Measurements from ENCODE around the gene SNAP25. TPM values are rescaled to one million over a fixed set of nuclear protein-coding genes. Genes with fewer than 3 reads are reported as not detected.

Gene SNAP25
- total RNA-seq, 1 donor, result 0.27 TPM

DNA sequence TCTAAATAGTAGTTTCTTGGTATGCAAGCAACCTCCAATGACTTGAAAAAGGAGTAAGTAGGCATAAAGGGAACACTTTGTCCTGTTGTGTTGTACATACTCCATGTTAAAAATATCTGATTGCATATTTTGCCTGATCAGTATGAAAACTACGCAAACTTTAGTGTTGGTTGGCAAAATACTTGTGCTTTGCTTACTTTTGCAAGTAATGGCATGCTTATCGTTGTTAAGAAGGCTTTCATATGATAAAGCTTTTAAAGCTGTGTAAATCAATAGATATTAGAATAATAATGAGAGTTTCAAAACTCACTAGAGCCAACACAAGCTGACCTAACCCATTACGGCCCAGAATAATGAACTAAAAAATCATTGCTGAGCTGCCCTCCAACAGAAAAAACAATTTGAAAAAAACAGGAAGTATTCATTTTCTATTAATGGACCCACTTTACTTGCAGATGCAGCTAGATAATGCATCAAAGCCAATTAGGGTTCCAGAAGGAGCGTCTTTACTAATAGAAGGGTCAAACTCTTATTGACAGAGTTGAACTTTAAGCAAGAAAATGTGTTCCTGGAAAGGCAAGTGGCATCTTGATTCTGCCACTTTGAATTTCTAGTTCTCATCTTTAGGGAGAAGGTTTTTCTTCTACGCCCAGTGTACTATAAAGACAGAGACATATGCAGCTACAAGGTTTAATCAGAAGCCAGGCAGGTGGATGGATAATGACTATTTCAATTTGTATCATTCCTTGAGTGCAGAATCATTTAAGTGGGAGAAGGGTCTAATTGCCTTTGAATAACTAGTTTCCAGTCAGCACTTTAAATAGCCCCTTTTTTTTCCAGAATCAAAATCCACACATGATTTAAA, 82.2 kb downstream of the SNAP25 start:
- no peak for DNase-seq (ENCODE audit: low read depth in 2 of 3, low spot score in 2 of 3)

DNA sequence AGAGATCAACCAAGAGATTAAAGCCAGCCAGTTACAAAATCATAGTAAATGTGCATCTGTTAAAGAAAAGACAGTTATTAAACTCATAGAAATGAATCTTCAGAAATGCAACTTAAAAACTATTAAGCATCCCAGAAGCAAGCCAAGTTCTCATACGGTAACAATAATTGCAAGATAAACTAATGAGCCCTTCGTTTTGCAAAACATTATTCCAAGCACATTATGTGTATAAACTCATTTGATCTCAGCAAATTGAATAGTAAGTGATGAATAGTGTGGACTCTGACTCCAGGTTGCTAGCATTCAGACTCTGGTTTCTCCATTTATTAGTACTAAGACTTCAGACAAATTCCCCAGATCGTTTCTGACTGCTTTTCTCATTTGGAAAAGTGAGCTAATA, 85.2 kb downstream of the SNAP25 start:
- no peak for DNase-seq (ENCODE audit: low read depth in 2 of 3, low spot score in 2 of 3)

DNA sequence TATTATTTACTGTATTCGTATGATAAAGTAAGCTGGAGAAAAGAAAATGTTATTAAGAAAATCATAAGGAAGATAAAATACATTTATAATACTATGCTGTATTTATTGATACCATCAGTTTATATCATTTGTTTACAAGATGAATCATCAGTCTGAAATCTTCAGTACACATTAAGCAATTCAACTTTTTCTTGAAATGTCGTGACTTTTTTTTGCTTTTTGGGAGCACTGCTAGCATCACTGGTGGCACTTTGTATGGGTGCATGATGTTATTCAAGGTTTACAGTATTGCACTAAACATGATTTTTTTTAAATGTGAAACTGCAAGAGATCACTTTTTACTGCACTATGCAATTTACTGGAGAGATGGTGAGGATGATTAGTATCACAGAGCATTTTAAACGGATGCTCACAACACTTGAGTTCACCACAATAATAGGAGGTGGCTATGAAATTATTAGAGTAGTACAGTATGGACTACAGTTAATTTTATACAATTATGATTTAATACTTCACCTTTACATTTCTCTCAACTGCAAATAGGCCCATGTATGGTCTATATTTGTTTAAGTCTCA, 85.9 kb downstream of the SNAP25 start:
- no peak for DNase-seq (ENCODE audit: low read depth in 2 of 3, low spot score in 2 of 3)

DNA sequence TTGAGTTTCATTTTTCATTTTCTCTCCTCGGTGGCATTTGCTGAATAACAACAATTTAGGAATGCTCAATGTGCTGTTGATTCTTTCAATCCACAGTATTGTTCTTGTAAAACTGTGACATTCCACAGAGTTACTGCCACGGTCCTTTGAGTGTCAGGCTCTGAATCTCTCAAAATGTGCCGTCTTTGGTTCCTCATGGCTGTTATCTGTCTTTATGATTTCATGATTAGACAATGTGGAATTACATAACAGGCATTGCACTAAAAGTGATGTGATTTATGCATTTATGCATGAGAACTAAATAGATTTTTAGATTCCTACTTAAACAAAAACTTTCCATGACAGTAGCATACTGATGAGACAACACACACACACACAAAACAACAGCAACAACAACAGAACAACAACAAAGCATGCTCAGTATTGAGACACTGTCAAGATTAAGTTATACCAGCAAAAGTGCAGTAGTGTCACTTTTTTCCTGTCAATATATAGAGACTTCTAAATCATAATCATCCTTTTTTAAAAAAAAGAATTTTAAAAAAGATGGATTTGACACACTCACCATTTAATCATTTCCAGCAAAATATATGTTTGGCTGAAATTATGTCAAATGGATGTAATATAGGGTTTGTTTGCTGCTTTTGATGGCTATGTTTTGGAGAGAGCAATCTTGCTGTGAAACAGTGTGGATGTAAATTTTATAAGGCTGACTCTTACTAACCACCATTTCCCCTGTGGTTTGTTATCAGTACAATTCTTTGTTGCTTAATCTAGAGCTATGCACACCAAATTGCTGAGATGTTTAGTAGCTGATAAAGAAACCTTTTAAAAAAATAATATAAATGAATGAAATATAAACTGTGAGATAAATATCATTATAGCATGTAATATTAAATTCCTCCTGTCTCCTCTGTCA, 88.1 kb downstream of the SNAP25 start:
- DNase-seq (ENCODE audit: low read depth in 2 of 3, low spot score in 2 of 3), result peak in 2 of 3 donors; percentile 54 to 82

DNA sequence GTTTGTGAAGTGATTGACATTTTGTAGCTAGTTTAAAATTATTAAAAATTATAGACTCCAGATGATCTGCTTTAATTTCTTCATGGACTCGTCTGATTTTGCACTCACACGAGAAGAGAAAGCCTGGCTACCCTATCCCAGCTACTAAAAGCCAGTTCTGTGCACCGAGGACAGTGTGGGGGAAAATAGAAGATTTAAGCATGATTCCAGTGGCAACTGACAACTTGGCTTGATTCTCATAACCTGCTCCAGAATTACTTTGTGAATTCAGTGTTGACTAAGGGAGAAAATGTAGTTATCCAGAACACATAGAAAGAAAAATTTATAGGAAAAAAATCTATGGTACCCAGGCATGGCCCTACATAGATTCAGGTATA, 88.7 kb downstream of the SNAP25 start:
- no peak for DNase-seq (ENCODE audit: low read depth in 2 of 3, low spot score in 2 of 3)

DNA sequence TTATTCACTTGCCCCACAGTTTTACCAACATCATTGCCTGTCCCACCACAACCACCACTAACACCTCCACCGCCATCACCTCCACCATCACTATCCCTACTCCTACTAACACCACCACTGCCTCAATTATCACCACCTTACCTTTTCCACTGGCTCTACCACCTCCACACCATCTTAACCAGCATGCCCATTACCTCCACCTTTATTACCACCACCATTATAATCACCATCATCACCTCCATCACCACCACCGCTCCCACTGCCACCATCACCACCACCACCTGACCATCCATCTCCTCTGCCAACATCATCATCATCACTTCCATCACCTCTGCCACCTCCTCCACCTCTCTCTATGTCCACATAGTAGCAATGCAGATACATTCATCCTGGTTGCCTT, 90.0 kb downstream of the SNAP25 start:
- no peak for DNase-seq (ENCODE audit: low read depth in 2 of 3, low spot score in 2 of 3)

DNA sequence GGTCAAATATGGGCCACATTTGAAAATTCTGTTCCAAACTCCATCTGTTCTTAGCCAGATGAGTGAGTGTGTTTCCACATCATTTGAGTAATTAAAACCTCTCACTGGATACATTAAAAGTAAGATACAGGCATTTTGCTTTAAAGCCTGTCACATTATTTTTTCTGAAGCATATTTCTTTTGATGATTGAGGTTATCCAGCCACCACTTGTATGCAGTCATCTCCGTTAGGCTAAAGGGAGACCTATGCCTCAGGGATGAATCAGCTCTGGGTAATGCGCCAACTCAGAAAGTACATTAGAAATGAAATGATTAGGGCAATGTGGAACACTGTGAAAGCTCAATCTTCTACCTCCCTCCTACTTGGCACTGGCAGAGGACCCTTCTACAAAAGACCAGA, 90.7 kb downstream of the SNAP25 start:
- no peak for DNase-seq (ENCODE audit: low read depth in 2 of 3, low spot score in 2 of 3)

DNA sequence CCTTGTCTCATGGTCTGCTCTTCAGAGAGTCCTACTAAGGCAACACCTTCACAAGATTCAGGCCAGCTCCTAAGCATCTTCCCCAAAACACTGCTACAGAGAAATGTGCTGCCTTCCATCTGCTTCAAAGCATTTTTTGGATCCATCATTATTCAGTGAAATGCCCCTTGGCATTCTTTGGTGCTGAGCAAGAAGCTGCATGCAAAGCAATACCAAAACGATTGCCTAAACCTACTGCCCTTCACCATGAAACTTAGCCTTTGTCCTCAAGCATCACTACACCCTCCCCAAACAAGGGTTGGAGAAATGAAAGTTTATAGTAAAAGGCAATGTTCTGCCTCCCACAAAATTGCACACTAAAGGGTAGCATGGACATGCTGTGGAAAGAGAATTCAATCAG, 93.5 kb downstream of the SNAP25 start:
- DNase-seq (ENCODE audit: low read depth in 2 of 3, low spot score in 2 of 3), result no peak

DNA sequence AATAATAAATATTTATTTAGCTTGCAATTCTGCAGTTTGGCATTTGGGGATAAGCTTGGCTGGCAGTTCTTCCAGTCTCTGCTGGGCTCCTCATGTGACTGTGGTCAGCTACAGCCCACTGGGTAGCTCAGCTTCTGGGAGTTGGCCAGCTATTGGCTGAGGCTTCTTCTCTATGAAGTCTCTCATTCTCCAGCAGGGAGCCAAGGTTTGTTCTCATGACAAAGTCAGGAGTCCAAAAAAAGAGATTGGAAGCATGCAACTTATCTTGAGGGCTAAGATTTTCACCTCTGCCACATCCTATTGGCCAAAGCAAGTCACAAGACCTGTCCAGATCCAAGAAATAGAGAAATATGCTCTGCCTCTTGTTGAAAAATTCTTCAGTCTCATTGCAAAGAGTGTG, 94.6 kb downstream of the SNAP25 start:
- no peak for DNase-seq (ENCODE audit: low read depth in 2 of 3, low spot score in 2 of 3)

DNA sequence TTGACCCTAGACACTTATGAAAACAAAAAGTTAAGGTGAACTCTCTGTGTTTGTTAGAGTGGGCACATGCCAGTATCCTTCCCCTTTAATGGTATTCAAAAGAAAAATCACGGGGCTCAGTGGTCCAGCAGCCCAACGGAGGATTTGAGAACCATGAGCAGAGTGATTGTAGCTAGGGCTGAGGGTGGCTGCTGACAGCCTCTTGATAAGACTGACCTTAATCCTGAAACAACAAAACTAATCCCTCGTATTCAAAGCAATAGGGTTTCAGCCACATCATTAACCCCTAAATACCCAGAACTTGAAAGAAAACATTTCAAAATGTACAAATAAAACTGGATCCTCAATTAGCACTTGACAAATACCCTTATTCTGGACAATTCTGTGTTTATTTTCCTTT, 95.1 kb downstream of the SNAP25 start:
- DNase-seq (ENCODE audit: low read depth in 2 of 3, low spot score in 2 of 3), result no peak

DNA sequence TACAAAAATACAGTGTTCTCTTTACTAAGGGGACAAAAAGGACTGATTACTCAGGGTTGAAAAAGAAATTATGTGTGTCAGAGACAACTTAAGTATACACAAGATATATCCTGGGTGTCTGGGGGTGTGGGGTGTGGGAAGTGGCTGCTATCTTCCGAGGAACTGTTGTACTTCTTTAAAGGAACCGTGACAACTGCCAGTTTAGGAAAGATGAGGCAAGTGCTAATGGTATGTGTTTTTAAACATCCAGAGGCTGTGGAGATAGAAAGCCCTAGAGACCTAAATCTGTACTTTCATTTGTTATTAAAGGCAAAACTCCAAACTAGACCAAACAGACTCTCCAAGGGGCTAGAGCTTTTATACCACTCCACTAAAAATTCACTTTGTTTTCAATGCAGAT, 95.6 kb downstream of the SNAP25 start:
- no peak for DNase-seq (ENCODE audit: low read depth in 2 of 3, low spot score in 2 of 3)

DNA sequence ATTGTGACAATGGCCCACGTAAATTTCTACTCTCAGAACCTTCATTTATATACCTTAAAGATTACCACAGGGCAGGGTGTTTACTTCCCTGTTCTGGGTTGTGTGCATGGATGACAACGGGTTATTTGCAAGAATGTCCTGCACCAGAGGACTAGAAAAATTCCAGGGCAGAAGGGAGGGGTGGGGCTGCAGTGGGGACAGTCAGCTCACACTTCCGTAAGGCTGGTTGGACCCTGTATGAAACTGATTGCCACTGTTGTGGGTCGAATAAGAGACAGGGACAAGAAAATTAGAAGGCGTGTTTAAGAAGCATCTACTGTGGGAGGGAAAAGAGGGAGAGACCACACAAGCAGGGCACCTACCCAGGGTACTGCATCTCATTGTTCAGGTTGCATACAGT, 96.5 kb downstream of the SNAP25 start:
- DNase-seq (ENCODE audit: low read depth in 2 of 3, low spot score in 2 of 3), result no peak

DNA sequence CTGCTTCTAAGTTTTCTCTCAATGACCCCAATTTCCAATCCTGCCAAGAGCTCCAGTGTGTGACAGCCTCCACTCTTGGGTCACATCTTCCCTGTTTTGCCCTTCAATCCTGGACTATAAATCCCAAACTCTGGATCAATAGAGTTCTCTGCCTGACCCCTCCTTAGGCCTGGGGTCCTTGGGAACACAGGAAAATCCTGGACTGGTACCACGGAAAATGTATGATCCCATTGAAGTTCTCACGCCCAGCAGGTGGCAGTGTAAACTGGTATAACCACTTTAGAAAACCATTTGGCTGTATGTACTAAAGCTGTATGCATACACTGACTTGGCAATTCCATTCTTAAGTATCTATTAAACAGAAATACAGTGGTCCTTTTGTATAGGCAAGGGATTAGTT, 98.0 kb downstream of the SNAP25 start:
- DNase-seq (ENCODE audit: low read depth in 2 of 3, low spot score in 2 of 3), result no peak

DNA sequence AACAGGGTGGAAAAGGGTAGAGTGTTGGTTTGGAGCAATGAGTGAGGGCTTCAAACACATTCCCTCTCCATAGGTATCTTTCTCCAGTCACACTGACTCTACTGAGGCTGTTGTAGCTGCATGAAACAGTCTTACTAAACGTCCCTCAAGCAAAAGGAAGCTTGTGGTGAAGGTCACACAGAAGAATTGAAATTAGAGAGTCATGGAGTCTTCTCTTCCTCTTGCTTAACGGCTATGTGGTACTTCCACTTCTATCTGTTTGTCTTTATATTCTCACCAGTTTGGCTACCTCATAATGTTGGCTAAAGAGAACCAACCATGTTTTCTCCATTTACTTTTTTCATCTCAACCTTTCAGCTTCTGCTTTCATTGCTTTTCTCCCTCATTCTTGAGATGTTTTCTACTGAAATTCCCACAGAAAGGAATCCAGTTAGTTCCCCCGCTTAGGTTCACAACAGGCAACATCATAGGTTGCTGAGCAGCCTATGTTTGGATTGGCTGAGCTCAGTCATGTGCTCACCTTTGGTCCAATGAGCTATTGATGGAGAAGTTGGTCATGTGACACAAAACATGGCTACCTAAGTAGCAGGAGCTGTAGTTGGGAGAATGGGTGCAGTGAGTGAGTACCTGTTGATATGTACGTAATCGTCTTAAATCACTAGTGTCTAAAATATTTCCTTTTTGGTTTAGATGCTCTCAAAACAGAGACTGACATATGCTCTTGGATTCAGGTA, 99.8 kb downstream of the SNAP25 start:
- DNase-seq (ENCODE audit: low read depth in 2 of 3, low spot score in 2 of 3), result peak in 1 of 3 donors; percentile 44

DNA sequence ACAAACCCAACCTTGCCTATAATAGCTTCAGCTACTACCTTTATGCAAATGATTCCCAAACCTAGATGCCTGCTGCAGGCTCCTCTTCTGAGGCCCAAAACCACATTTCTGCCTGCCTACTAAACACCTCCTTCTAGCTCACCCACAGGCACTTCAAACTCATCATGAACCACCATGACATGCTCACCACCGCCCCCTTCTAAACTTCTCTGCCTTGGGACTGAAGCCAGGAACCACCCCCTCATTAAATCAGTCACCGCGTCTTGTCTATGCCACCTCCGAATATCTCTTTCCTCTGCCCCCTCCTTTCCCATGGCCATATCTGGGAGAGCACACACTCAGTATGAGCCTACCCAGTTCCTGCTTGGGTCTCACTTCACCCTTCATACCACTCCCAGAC, 101.2 kb downstream of the SNAP25 start:
- DNase-seq (ENCODE audit: low read depth in 2 of 3, low spot score in 2 of 3), result peak in 1 of 3 donors; percentile 17

DNA sequence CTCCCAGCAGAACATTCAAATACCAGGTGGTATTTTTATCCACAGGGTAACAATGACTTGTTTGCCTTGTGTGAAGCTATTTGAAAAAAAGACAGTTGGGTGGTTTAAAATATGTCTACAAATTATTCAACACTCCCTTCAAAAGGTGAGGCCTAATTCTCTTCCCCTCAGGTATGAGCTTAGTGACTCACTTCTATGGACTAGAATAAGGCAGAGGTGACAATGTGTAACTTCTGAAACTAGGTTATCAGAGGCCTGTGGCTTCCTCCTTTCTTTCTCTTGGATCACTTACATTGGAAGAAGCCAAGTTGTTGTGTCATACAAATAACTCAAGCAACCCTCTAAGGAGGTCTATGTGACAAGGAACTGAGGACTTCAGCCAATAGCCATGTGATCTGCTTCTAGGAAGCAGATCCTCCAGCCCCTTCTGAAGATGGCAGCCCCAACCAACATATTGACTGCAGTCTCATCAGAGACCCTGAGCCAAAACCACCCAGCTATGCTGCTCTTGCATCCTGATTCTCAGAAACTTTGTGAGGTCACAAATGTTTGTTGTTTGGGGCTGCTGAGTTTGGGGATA, 102.6 kb downstream of the SNAP25 start:
- DNase-seq (ENCODE audit: low read depth in 2 of 3, low spot score in 2 of 3), result no peak

DNA sequence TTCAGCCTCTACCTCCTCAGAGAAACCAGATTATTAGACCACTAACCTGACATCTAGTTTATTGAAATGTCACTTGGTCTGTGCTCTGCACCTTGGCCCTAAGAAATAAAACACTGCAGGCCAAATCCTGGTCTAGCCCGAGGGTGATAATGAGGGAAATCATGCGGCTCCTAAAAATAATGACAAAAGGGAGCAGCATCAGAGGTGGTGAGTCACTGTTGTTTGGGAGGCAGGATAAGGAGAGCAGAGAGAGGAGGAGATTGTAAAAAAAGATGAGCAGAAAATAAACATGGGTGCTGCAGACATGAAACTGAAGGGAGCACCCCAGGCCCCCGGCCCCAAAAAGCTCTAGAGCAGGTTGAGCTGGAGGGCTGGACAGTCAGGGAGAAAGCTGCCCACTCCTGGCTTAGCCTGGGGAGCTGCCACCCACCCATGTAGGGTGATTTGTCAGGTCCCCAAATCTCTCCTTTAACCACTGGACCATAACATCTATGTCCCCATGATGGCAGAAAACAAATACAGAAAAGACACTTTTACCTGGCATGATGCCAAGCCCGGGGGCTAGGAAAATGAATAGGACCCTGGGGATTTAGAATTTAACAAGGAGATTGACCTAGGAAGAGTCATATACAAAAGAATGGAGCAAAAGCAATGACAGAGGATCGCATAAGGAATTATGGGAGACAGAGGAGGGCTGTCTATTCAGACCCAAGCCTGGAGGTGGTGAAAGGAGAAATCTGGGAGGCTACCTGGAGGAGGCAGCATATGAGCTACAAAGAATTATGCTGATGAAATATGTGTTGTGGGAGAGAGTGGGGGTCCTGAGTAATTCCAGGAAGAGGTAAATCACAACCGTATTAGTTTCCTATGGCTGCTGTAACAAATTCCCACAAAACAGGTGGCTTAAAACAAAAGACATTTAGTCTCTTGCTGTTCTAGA, 103.7 kb downstream of the SNAP25 start:
- DNase-seq (ENCODE audit: low read depth in 2 of 3, low spot score in 2 of 3), result no peak

DNA sequence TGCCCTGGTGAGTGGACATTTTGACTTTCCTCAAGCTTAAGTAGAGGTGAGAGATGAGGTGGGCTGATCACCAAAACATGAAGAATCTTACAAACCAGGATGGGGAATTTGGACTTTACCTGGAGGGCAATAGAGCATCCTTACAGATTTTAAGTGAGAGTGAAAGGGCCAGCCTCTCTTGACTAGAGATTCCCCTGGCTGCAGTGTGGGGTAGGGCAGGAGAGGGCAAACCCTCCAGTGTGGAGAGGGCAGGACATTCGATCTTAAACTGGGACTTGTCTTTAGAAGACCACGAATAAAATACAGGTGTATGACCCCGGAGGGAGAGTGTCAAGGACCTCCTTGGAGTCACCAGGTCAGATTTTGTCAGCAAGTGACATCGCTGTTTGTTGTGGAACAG, 105.1 kb downstream of the SNAP25 start:
- DNase-seq (ENCODE audit: low read depth in 2 of 3, low spot score in 2 of 3), result no peak

DNA sequence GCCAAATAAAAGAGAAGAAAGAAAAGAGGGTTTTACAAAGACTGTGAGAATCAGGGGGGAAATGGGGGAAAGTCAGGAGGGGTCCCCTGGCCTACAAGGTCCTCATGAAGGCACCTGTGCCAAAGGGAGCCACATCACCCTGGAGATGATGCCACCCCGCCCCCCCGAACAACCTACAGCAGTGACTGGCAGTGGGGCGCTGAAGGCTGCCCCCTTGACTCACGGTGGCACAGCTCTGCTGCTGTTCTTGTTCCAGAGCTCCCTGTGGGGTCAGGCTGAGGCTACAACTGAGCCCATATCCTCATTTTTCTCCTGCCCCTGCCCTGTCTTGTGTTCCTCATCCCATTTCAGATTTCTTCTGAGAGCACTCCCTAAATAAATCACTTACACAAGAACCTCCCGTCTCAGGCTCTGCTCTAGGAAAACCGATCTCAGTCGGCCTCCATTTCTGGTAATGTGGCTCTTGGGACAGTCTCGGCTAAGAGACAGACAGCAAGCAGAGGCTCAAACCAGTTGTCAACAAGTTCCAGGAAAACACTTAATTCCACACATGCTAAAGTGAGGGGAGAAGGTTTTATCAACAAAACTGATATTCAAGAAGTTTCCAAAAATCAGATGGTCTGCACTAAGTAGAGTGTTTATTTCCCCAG, 105.7 kb downstream of the SNAP25 start:
- DNase-seq (ENCODE audit: low read depth in 2 of 3, low spot score in 2 of 3), result no peak

All from hematopoietic multipotent progenitor cell (in vitro differentiated cells).